Caco-2 (cell line): ENCODE results near the gene SLC25A26. TPM values are rescaled to one million over a fixed set of nuclear protein-coding genes. Genes with fewer than 3 reads are reported as not detected.
"Not testable (repeated sequence)": the region's sequence is repeated elsewhere in the genome, so short reads cannot be mapped to it uniquely, and the experiment has no call there.

Experiments used
- BruUV-seq: library from RNA; stranded (reverse); fragments of 400-500 nt; replicated peaks from 2 replicates; lab custom pipeline; 2021; lab: Mats Ljungman, UMichigan
- CTCF ChIA-PET: fragments of 300-600 bp; sonication (Branson Sonifier 250); formaldehyde crosslinking; loops from one replicate; lab custom pipeline; 2022; ENCODE audit warnings: antibody characterized with exemption; lab: Charles Lee
- POLR2A ChIA-PET: fragments of 300-600 bp; sonication (Branson Sonifier 250); formaldehyde crosslinking; loops from one replicate; lab custom pipeline; 2022; ENCODE audit warnings: antibody characterized with exemption; lab: Charles Lee
- DNase-seq, 2 experiments: peaks; one replicate each; pipeline versions ENCODE4 v3.0.0 to v3.0.0-alpha.2; 2020 to 2022
- H3K27me3 ChIP-seq: replicated peaks from 2 replicates; pipeline ENCODE4 v1.6.0; 2011; ENCODE audit warnings: low read length; ENCODE audit not compliant: control insufficient read depth, insufficient read depth
- H3K36me3 ChIP-seq: 2 replicates; pipeline ENCODE4 v1.5.1; 2011; ENCODE audit warnings: low read length; ENCODE audit not compliant: control insufficient read depth, insufficient read depth
- H3K4me1 ChIP-seq: fragments of 250-450 bp; sonication (Bioruptor Pico); 2 replicates; pipeline ENCODE4 v1.5.1; 2020; ENCODE audit warnings: mild to moderate bottlenecking
- H3K4me3 ChIP-seq: 2 replicates; pipeline ENCODE4 v1.5.1; 2011; ENCODE audit warnings: low read depth, mild to moderate bottlenecking, control low read depth, low read length
- H3K9me3 ChIP-seq: fragments of 250-450 bp; sonication (Bioruptor Pico); 2 replicates; pipeline ENCODE4 v1.5.1; 2020; ENCODE audit warnings: mild to moderate bottlenecking, moderate library complexity
- H3K27ac Mint-ChIP-seq: one replicate; pipeline ENCODE4 v1.8.0; 2022; ENCODE audit warnings: mixed read lengths; ENCODE audit not compliant: unreplicated experiment
- H3K27me3 Mint-ChIP-seq: one replicate; pipeline ENCODE4 v1.8.0; 2022; ENCODE audit warnings: mixed read lengths; ENCODE audit not compliant: insufficient read depth, unreplicated experiment
- H3K36me3 Mint-ChIP-seq: one replicate; pipeline ENCODE4 v1.8.0; 2022; ENCODE audit warnings: mild to moderate bottlenecking, mixed read lengths; ENCODE audit not compliant: insufficient read depth, unreplicated experiment
- H3K4me1 Mint-ChIP-seq: one replicate; pipeline ENCODE4 v1.8.0; 2022; ENCODE audit warnings: low read depth, mixed read lengths; ENCODE audit not compliant: unreplicated experiment
- H3K4me3 Mint-ChIP-seq: one replicate; pipeline ENCODE4 v1.8.0; 2022; ENCODE audit warnings: mild to moderate bottlenecking, moderate library complexity, mixed read lengths; ENCODE audit not compliant: unreplicated experiment
- H3K9me3 Mint-ChIP-seq: one replicate; pipeline ENCODE4 v1.8.0; 2022; ENCODE audit warnings: mixed read lengths; ENCODE audit not compliant: unreplicated experiment
- intact Hi-C: fragments of 100-400 bp; cut with micrococcal nuclease; formaldehyde crosslinking; loops from one replicate; pipeline ENCODE4 v1.10.0; 2022; ENCODE audit not compliant: unreplicated experiment
- total RNA-seq: library from RNA; stranded (reverse); gene quantifications from 2 replicates; pipeline ENCODE4 v1.2.3, GENCODE V29; 2022
- TF ChIP-seq, protein P1 (sequence below), 2 experiments: fragments of 200-600 bp in 1 of 2; IDR thresholded peaks; 1 replicate in 1 of 2; 2 replicates in 1 of 2; pipeline versions ENCODE4 v1.5.1 to v1.8.0; 2011 to 2022; ENCODE audit warnings: antibody characterized with exemption in 1 of 2, control low read depth in 1 of 2, inconsistent platforms in 1 of 2, low read depth in 1 of 2, low read length in 1 of 2, mild to moderate bottlenecking in 1 of 2, moderate library complexity in 1 of 2; ENCODE audit not compliant: insufficient read depth in 1 of 2, severe bottlenecking in 1 of 2, unreplicated experiment in 1 of 2

The SLC25A26 gene
- total RNA-seq, 1 experiment from 2014 or later = 25.4 TPM

DNA sequence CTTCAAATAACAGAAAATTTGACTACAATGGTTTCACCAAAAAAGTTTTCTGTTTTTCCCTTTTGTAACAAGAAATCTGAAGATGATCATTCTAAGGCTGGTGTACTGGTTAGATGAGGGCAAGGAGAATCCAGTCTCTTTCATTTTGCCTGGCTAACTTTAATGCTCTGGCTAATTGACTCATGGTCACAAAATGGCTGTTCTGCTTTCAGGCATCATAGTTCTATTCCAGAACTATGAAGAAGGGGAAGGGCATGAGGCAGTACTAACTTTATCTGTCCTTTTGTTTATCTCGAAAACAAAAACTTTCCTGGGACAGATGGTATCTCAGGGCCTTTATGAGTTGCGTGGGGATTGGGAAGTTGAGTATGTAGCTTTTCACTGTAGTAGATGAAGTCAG lies 50.4 kb downstream of the SLC25A26 start:
- H3K4me3 ChIP-seq = no peak overlapping the region
- intact Hi-C loops = no loop called here
- H3K9me3 Mint-ChIP-seq = no peaks in the 10 kb centered on the region
- ChIA-PET POLR2A (no interaction called here), CTCF (no interaction called here)
- H3K36me3 ChIP-seq = no peaks in the 10 kb centered on the region
- no TSS peak for BruUV-seq
- no peaks in the 10 kb centered on the region for H3K27me3 ChIP-seq
- no peak overlapping the region for H3K4me3 Mint-ChIP-seq
- H3K36me3 Mint-ChIP-seq = no peaks in the 10 kb centered on the region
- no peaks in the 10 kb centered on the region for H3K27me3 Mint-ChIP-seq
- H3K4me1 Mint-ChIP-seq = peaks cover 23% of the 10 kb centered on the region
- DNase-seq = no peak
- H3K4me1 ChIP-seq = peaks cover 18% of the 10 kb centered on the region
- no peaks in the 10 kb centered on the region for H3K9me3 ChIP-seq
- no peak overlapping the region for H3K27ac Mint-ChIP-seq
- TF ChIP-seq, protein P1, sequence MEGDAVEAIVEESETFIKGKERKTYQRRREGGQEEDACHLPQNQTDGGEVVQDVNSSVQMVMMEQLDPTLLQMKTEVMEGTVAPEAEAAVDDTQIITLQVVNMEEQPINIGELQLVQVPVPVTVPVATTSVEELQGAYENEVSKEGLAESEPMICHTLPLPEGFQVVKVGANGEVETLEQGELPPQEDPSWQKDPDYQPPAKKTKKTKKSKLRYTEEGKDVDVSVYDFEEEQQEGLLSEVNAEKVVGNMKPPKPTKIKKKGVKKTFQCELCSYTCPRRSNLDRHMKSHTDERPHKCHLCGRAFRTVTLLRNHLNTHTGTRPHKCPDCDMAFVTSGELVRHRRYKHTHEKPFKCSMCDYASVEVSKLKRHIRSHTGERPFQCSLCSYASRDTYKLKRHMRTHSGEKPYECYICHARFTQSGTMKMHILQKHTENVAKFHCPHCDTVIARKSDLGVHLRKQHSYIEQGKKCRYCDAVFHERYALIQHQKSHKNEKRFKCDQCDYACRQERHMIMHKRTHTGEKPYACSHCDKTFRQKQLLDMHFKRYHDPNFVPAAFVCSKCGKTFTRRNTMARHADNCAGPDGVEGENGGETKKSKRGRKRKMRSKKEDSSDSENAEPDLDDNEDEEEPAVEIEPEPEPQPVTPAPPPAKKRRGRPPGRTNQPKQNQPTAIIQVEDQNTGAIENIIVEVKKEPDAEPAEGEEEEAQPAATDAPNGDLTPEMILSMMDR (IDR thresholded peaks at IDR 0.05; ENCODE audit: insufficient read depth in 1 of 2, low read depth in 1 of 2, low read length in 1 of 2, severe bottlenecking in 1 of 2, unreplicated experiment in 1 of 2) = no peak

DNA sequence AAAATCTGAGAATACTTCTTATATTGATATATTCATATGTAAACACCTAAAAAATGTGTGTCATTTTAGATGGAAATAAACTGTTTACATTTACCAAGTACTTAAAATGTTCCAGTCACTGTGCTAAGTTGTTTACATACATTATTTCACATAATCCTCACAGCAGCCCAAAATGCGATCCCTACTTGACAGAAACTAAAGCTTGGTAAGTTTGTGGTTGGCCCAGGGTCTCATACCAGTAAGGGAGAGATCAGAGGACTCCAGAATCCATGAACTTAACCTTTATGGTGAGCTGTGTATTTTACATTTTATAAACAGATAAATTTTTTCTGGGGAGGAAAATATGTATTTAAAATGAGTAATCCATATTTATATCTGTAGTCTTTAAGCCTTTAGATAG lies 51.2 kb downstream of the SLC25A26 start:
- Histone ChIP-seq H3K4me1 (peaks cover 18% of the 10 kb centered on the region), H3K27me3 (no peaks in the 10 kb centered on the region), H3K36me3 (no peaks in the 10 kb centered on the region), H3K9me3 (no peaks in the 10 kb centered on the region), H3K4me3 (no peak overlapping the region)
- Mint-ChIP-seq H3K27ac (no peak overlapping the region), H3K36me3 (no peaks in the 10 kb centered on the region), H3K4me3 (no peak overlapping the region), H3K9me3 (no peaks in the 10 kb centered on the region), H3K4me1 (peaks cover 23% of the 10 kb centered on the region), H3K27me3 (no peaks in the 10 kb centered on the region)
- POLR2A ChIA-PET = no interaction called here
- no TSS peak for BruUV-seq
- intact Hi-C loops = no loop called here
- TF ChIP-seq, protein P1 (IDR thresholded peaks at IDR 0.05; ENCODE audit: insufficient read depth in 1 of 2, low read depth in 1 of 2, low read length in 1 of 2, severe bottlenecking in 1 of 2, unreplicated experiment in 1 of 2) = no peak
- no peak for DNase-seq
- CTCF ChIA-PET = no interaction called here

DNA sequence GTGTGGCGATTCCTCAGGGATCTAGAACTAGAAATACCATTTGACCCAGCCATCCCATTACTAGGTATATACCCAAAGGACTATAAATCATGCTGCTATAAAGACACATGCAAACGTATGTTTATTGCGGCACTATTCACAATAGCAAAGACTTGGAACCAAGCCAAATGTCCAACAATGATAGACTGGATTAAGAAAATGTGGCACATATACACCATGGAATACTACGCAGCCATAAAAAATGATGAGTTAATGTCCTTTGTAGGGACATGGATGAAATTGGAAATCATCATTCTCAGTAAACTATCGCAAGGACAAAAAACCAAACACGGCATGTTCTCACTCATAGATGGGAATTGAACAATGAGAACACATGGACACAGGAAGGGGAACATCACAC lies 54.0 kb downstream of the SLC25A26 start:
- CTCF ChIA-PET, H3K4me1 Mint-ChIP-seq, BruUV-seq: not testable (repeated sequence)

More for the DNA sequence above, 54.0 kb downstream of the SLC25A26 start:
- POLR2A ChIA-PET, H3K4me1 ChIP-seq, H3K36me3 Mint-ChIP-seq, H3K27me3 Mint-ChIP-seq, H3K27me3 ChIP-seq, H3K36me3 ChIP-seq, H3K4me3 ChIP-seq, intact Hi-C loops, H3K9me3 Mint-ChIP-seq, H3K27ac Mint-ChIP-seq, H3K4me3 Mint-ChIP-seq, H3K9me3 ChIP-seq, DNase-seq: not testable (repeated sequence)
